Measurements from ENCODE around the gene MKKS.

Gene MKKS

DNA sequence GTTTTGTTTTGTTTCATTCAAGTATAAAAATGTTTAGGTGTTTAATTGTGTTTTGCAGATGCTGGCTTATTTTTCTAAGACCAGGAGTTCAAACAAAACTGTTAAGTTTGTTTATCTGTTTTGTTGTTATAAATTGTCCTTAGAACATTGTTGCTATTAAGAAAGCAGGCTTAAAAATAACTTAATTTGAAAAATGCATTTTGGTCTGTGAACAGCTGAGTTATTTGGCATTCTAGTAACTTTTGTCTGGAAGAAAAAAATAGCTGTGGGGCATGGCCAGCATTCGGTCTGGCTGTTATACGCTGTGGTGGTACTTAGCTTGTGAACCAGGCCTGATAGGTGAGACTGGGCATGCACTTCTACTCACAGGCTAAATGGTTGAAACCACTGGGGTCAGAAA is 38.8 kb upstream of the MKKS start:
- Histone ChIP-seq H3K79me2 (ENCODE audit: low read length) (peaks cover 9% of the 10 kb centered on the region; the same call in 1 of the 2 replicates), H3K27ac (ENCODE audit: low read length) (no peak overlapping the region), H3K4me1 (ENCODE audit: low read length) (peaks cover 33% of the 10 kb centered on the region), H3K36me3 (replicated peaks; ENCODE audit: low read depth, low read length) (no peaks in the 10 kb centered on the region), H4K20me1 (ENCODE audit: insufficient read depth, low read length) (no peaks in the 10 kb centered on the region), H3K9ac (ENCODE audit: low read length) (no peak overlapping the region), H2AFZ (ENCODE audit: low read depth, low read length) (no peak overlapping the region), H3K4me2 (ENCODE audit: low read length) (no peak overlapping the region), H3K27me3 (ENCODE audit: low read depth, low read length) (no peaks in the 10 kb centered on the region), H3K4me3 (ENCODE audit: low read length) (no peak overlapping the region), H3K9me3 (ENCODE audit: insufficient read depth, low read length) (no peaks in the 10 kb centered on the region)
- TF ChIP-seq, protein P1, sequence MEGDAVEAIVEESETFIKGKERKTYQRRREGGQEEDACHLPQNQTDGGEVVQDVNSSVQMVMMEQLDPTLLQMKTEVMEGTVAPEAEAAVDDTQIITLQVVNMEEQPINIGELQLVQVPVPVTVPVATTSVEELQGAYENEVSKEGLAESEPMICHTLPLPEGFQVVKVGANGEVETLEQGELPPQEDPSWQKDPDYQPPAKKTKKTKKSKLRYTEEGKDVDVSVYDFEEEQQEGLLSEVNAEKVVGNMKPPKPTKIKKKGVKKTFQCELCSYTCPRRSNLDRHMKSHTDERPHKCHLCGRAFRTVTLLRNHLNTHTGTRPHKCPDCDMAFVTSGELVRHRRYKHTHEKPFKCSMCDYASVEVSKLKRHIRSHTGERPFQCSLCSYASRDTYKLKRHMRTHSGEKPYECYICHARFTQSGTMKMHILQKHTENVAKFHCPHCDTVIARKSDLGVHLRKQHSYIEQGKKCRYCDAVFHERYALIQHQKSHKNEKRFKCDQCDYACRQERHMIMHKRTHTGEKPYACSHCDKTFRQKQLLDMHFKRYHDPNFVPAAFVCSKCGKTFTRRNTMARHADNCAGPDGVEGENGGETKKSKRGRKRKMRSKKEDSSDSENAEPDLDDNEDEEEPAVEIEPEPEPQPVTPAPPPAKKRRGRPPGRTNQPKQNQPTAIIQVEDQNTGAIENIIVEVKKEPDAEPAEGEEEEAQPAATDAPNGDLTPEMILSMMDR (IDR thresholded peaks at IDR 0.05; ENCODE audit: low read depth, low read length), result no peak
- TF ChIP-seq EZH2phosphoT487 (IDR thresholded peaks at IDR 0.05; ENCODE audit: low read depth), result no peak

- peaks cover 8% of the 10 kb centered on the region for H3K4me1 ChIP-seq (ENCODE audit: low read length)
- H3K4me3 ChIP-seq (ENCODE audit: low read length), result no peak overlapping the region
- H4K20me1 ChIP-seq (ENCODE audit: insufficient read depth, low read length), result no peaks in the 10 kb centered on the region
- H3K27me3 ChIP-seq (ENCODE audit: low read depth, low read length), result no peaks in the 10 kb centered on the region
- TF ChIP-seq EZH2phosphoT487 (IDR thresholded peaks at IDR 0.05; ENCODE audit: low read depth), result no peak
- TF ChIP-seq, protein P1 (IDR thresholded peaks at IDR 0.05; ENCODE audit: low read depth, low read length), result no peak
- no peak overlapping the region for H3K9ac ChIP-seq (ENCODE audit: low read length)
- no peak overlapping the region for H3K4me2 ChIP-seq (ENCODE audit: low read length)
- H3K27ac ChIP-seq (ENCODE audit: low read length), result no peak overlapping the region
- no peaks in the 10 kb centered on the region for H3K79me2 ChIP-seq (ENCODE audit: low read length)
- H3K36me3 ChIP-seq (replicated peaks; ENCODE audit: low read depth, low read length), result no peaks in the 10 kb centered on the region
- no peak overlapping the region for H2AFZ ChIP-seq (ENCODE audit: low read depth, low read length)
- no peaks in the 10 kb centered on the region for H3K9me3 ChIP-seq (ENCODE audit: insufficient read depth, low read length)
Measured at GRCh38 chr20:10470276-10470675, 36.3 kb upstream of the MKKS start.

DNA sequence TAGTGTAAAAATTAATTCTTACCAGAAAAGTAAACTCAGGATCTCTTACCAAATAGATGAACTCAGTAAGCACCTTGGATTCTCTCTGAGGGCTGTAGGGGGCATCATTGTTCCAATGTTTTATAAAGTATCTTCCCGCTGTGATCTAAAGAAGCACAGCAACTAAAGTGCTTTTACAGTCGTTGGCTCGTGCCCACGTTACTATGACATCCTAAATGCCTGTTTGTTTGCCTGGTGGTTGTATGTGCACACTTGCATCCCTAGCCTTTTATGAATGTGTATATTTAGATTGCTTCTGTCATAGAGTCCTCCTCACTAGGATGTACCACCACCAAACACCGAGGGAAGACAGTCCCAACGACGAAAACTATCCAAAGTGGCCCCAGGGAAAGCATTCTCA is 35.6 kb upstream of the MKKS start:
- no peaks in the 10 kb centered on the region for H3K36me3 ChIP-seq (replicated peaks; ENCODE audit: low read depth, low read length)
- no peak overlapping the region for H2AFZ ChIP-seq (ENCODE audit: low read depth, low read length)
- peak overlapping the region; percentile 18; the same call in 1 of the 2 replicates for H3K4me2 ChIP-seq (ENCODE audit: low read length)
- TF ChIP-seq, protein P1 (IDR thresholded peaks at IDR 0.05; ENCODE audit: low read depth, low read length), result peak; percentile 77
- TF ChIP-seq EZH2phosphoT487 (IDR thresholded peaks at IDR 0.05; ENCODE audit: low read depth), result no peak
- H3K9me3 ChIP-seq (ENCODE audit: insufficient read depth, low read length), result no peaks in the 10 kb centered on the region
- no peaks in the 10 kb centered on the region for H3K79me2 ChIP-seq (ENCODE audit: low read length)
- no peak overlapping the region for H3K27ac ChIP-seq (ENCODE audit: low read length)
- H3K4me3 ChIP-seq (ENCODE audit: low read length), result no peak overlapping the region
- H3K4me1 ChIP-seq (ENCODE audit: low read length), result peaks cover 3% of the 10 kb centered on the region
- H3K9ac ChIP-seq (ENCODE audit: low read length), result no peak overlapping the region
- H3K27me3 ChIP-seq (ENCODE audit: low read depth, low read length), result no peaks in the 10 kb centered on the region
- H4K20me1 ChIP-seq (ENCODE audit: insufficient read depth, low read length), result no peaks in the 10 kb centered on the region

DNA sequence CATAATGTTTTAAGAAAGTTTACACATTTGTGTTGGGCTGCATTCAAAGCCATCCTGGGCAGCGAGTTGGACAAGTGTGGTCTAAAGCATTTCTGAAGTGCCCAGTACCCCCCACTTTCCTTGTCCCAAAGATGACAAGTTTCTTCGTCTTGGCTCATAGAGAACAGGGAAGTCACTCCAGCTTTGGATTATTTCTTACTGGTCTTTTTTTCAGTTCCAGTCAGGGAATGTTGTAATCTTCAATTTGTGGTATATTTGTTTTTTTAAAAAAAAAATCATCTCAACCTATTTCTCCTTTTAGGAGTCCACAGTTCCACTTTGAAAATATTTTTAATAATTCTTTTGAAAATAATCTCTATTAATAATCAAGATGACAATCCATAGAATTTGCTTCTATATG is 35.0 kb upstream of the MKKS start:
- H3K27ac ChIP-seq (ENCODE audit: low read length), result no peak overlapping the region
- TF ChIP-seq, protein P1 (IDR thresholded peaks at IDR 0.05; ENCODE audit: low read depth, low read length), result no peak
- no peak for TF ChIP-seq EZH2phosphoT487 (IDR thresholded peaks at IDR 0.05; ENCODE audit: low read depth)
- no peak overlapping the region for H2AFZ ChIP-seq (ENCODE audit: low read depth, low read length)
- no peaks in the 10 kb centered on the region for H3K9me3 ChIP-seq (ENCODE audit: insufficient read depth, low read length)
- no peaks in the 10 kb centered on the region for H4K20me1 ChIP-seq (ENCODE audit: insufficient read depth, low read length)
- H3K4me3 ChIP-seq (ENCODE audit: low read length), result no peak overlapping the region
- no peaks in the 10 kb centered on the region for H3K27me3 ChIP-seq (ENCODE audit: low read depth, low read length)
- peaks cover 3% of the 10 kb centered on the region for H3K4me1 ChIP-seq (ENCODE audit: low read length)
- H3K9ac ChIP-seq (ENCODE audit: low read length), result no peak overlapping the region
- H3K4me2 ChIP-seq (ENCODE audit: low read length), result no peak overlapping the region
- no peaks in the 10 kb centered on the region for H3K79me2 ChIP-seq (ENCODE audit: low read length)
- H3K36me3 ChIP-seq (replicated peaks; ENCODE audit: low read depth, low read length), result no peaks in the 10 kb centered on the region
